ENCODE results near the gene TVP23B. TPM values are rescaled to one million over a fixed set of nuclear protein-coding genes. Genes with fewer than 3 reads are reported as not detected.

TVP23B gene
- total and polyA plus RNA-seq, 2 donors (not counting 1 experiment from before 2014, with no cell fraction given), result 79.9 to 81.9 TPM

DNA sequence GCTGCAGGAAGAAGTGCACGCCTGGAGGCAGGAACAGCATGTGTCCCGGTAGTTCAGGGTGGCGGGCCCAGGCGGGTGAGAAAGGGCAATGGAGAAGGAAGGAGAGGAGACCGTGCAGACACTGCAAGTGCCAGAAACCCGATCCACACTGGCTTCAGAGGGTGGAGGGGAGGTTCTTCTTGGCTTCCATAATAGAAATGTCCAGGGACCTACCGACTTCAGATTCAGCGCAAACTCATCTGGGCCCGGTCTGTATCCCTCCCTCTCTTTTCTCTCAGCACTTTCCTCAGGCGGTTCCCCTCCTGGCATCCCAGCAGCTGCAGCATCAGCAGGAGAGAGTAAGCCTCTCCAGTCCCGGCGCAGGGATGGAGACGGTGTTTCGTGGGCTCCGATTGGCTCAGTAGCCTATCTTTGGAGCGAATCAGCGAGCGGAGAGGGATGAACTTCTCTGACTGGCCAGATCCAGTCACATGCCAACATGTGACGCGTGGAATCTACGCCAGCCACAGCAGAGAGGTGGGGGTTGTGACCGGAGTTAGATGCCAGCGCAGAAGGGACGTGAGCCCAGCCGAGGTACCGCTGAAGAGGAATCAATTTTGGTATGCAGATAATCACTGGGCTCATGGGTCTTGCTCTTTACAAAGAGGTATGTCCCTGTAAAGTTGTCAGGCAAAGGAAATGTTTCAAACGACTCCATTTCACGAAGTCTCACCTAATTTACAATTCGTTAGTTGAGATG lies 75.0 kb downstream of the TVP23B start:
- no peaks in the 10 kb centered on the region for H3K9me3 ChIP-seq (ENCODE audit: control insufficient read depth, insufficient read depth, low read depth, low read length)
- peak overlapping the region; percentile 55 for H3K9ac ChIP-seq (ENCODE audit: insufficient read depth, low read length)
- H3K4me2 ChIP-seq (ENCODE audit: extremely low read depth, insufficient read depth, low read length), result peak overlapping the region; percentile 90
- H3K4me1 ChIP-seq (ENCODE audit: control insufficient read depth, extremely low read depth, insufficient read depth, low read length), result peaks cover 2% of the 10 kb centered on the region
- H2AFZ ChIP-seq (ENCODE audit: low read length), result peak overlapping the region; percentile 95
- H3K27me3 ChIP-seq (ENCODE audit: control insufficient read depth, insufficient read depth, low read length), result no peaks in the 10 kb centered on the region
- H3K4me3 ChIP-seq (replicated peaks in 1 of 4; ENCODE audit: control extremely low read depth in 1 of 4, insufficient read depth in 1 of 4, low read depth in 3 of 4, low read length in 4 of 4), result peak overlapping the region; percentile 42 to 100 (median 72)
- no peaks in the 10 kb centered on the region for H3K36me3 ChIP-seq (ENCODE audit: control insufficient read depth, insufficient read depth, low read length)
- H4K20me1 ChIP-seq (ENCODE audit: control insufficient read depth, extremely low read depth, insufficient read depth, low read length), result no peaks in the 10 kb centered on the region
- peaks cover 3% of the 10 kb centered on the region for H3K79me2 ChIP-seq (ENCODE audit: control insufficient read depth, insufficient read depth, low read length)
- peak; percentile 93 to 96 for DNase-seq (ENCODE audit: low read depth in 2 of 2)
- peak overlapping the region; percentile 2 for H3K27ac ChIP-seq (ENCODE audit: insufficient read depth, low read length)
- no peak for TF ChIP-seq EZH2 (IDR thresholded peaks at IDR 0.05; ENCODE audit: low read length, missing control alignments)
- TF ChIP-seq, protein P1, sequence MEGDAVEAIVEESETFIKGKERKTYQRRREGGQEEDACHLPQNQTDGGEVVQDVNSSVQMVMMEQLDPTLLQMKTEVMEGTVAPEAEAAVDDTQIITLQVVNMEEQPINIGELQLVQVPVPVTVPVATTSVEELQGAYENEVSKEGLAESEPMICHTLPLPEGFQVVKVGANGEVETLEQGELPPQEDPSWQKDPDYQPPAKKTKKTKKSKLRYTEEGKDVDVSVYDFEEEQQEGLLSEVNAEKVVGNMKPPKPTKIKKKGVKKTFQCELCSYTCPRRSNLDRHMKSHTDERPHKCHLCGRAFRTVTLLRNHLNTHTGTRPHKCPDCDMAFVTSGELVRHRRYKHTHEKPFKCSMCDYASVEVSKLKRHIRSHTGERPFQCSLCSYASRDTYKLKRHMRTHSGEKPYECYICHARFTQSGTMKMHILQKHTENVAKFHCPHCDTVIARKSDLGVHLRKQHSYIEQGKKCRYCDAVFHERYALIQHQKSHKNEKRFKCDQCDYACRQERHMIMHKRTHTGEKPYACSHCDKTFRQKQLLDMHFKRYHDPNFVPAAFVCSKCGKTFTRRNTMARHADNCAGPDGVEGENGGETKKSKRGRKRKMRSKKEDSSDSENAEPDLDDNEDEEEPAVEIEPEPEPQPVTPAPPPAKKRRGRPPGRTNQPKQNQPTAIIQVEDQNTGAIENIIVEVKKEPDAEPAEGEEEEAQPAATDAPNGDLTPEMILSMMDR (conservative IDR thresholded peaks at IDR 0.05 in 1 of 2, IDR thresholded peaks at IDR 0.05 in 1 of 2; ENCODE audit: low read depth in 1 of 2, low read length in 2 of 2), result no peak

Other genes with a start within 250 kb of the TVP23B start
- gene TBC1D28, start 136.8 kb upstream of the TVP23B start, total RNA-seq, result not detected in 2 replicates
- not detected in 2 replicates for gene TBC1D28, start 136.8 kb upstream of the TVP23B start, polyA plus RNA-seq
- 3.6 and 4.3 TPM in 2 replicates for gene FOXO3B, start 98.9 kb upstream of the TVP23B start, total RNA-seq
- 2.6 and 2.7 TPM in 2 replicates for gene FOXO3B, start 98.9 kb upstream of the TVP23B start, polyA plus RNA-seq
- gene FBXW10, start 37.1 kb upstream of the TVP23B start, total RNA-seq, result under 0.01 and 0.17 TPM in 2 replicates
- gene FBXW10, start 37.1 kb upstream of the TVP23B start, polyA plus RNA-seq, result 0.03 TPM in 1 of 2 replicates, not detected in the other
- 37.8 and 47.4 TPM in 2 replicates for gene PRPSAP2, start 76.9 kb downstream of the TVP23B start, total RNA-seq
- 23.1 and 24.0 TPM in 2 replicates for gene PRPSAP2, start 76.9 kb downstream of the TVP23B start, polyA plus RNA-seq
- gene SLC5A10, start 171.0 kb downstream of the TVP23B start, total RNA-seq, result under 0.01 TPM in 1 of 2 replicates, not detected in the other
- gene SLC5A10, start 171.0 kb downstream of the TVP23B start, polyA plus RNA-seq, result not detected in 2 replicates
- gene FAM83G, start 223.6 kb downstream of the TVP23B start, total RNA-seq, result 4.9 and 6.3 TPM in 2 replicates
- 2.4 and 4.4 TPM in 2 replicates for gene FAM83G, start 223.6 kb downstream of the TVP23B start, polyA plus RNA-seq

Data from fibroblast of lung (primary cell).